NOMO-1 treated with dmso at 0.1 percent for 144 hours (cell line): ENCODE data around the gene OR2L8.
"Not testable (repeated sequence)": the region's sequence is repeated elsewhere in the genome, so short reads cannot be mapped to it uniquely, and the experiment has no call there.

ENCODE experiments used
- DNase-seq: peaks from one replicate; lab custom pipeline; 2025; ENCODE audit not compliant: unreplicated experiment; lab: John Stamatoyannopoulos, UW

The OR2L8 gene, protein sequence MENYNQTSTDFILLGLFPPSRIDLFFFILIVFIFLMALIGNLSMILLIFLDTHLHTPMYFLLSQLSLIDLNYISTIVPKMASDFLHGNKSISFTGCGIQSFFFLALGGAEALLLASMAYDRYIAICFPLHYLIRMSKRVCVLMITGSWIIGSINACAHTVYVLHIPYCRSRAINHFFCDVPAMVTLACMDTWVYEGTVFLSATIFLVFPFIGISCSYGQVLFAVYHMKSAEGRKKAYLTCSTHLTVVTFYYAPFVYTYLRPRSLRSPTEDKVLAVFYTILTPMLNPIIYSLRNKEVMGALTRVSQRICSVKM

DNA sequence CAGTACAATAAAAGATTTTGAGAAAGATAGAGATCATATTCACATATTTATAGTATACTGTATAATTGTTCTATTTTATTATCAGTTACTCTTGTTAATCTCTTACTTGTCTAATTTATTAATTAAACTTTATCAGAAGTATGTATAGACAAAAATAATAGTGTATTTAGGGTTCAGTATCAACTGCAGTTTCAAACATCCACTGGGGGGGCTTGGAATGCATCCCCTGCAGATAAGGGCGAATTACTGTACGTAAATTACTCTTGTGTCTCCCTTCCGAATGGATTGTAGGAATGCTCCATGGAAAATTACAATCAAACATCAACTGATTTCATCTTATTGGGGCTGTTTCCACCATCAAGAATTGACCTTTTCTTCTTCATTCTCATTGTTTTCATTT, at the start of gene OR2L8:
Gene OR2L8 (plus strand): TSS at position 301 of the 400 bp plus-strand sequence. CDS start 0 bp downstream, at position 301.
- DNase-seq, result no peak

DNA sequence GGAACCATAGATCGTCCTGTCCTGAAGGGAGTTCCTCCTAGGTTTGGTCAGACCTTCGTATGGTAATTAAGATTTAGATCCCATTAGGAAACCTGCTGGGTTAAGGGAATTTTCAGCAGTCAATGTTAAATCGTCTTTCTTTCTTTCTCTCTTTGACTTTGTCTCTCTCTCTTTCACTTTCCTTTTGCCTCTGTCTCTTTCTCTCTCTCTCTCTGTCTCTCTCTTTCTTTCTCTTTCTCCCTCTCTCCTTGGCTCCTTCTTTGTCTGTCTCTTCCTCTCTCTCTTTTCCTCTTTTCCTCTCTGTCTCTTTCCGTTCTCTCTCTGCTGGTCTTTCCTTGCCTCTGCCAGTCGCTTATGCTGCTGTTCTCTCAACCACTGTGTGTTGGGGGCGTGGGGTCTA, 44.5 kb upstream of the OR2L8 start:
- DNase-seq, result no peak

DNA sequence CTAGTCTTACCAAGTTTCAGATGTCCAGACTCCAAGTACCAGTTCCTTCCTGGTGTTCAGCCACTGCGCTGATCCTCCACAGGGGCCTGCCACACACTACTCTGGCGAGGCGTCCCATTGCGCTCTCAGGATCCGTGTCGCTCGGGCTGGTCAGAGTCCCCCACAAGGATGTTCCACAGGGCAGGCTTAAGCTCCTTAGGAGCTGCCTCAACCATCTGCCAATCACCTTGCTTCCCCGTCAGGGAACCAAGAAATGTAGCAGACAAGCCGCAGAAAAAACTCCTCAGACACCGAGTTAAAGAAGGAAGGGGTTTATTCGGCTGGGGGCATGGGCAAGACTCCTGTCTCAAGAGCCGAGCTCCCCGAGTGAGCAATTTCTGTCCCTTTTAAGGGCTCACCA, 43.5 kb upstream of the OR2L8 start:
- DNase-seq, result no peak

DNA sequence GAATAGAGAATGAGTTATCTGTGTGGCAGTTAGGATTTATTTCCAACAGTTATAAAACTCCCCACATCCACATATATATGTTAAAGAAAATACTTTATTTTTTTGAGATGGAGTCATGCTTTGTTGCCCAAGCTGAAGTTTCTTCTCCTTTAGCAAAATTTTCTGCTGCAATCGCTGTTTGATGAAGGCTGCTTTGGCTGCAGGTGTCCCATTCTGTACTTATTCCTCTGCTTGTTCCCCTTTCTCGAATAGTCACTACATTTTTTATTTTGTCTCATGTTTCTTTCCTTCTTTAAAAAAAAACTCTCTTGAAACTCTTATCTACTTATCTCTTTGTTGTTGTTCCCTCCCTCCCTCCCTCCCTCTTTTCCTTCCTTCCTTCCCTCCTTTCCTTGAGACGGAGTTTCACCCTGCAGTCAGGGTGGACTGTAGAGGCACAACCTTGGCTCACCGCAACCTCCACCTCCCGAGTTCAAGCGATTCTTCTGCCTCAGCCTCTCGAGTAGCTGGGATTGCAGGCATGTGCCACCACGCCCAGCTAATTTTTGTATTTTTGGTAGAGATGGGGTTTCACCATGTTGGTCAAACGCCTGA, 42.7 kb upstream of the OR2L8 start:
- no peak for DNase-seq

DNA sequence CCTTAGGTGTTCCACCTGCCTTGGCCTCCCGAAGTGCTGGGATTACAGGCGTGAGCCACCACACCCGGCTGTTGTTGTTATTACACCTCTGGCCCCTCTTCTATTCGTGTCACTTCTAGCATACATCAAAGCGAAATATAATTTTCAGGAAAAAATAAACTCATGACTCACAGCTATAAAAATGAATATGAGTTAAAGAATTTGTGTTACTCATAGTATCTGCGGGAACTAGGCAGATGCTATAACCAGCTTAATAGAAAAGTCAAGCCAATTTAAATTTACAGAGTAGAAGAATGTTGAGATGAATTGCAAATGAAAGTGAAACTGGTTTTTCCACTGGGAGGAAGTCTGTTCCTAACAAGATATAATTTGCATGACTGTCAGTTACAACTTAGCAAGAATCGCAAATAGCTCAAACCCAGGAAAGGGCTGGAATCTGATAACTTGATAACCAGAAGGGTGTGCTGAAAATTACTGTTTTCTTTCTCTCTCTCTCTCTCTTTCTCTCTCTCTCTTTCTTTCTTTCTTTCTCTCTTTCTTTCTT, 42.1 kb upstream of the OR2L8 start:
- peak; percentile 3 for DNase-seq

DNA sequence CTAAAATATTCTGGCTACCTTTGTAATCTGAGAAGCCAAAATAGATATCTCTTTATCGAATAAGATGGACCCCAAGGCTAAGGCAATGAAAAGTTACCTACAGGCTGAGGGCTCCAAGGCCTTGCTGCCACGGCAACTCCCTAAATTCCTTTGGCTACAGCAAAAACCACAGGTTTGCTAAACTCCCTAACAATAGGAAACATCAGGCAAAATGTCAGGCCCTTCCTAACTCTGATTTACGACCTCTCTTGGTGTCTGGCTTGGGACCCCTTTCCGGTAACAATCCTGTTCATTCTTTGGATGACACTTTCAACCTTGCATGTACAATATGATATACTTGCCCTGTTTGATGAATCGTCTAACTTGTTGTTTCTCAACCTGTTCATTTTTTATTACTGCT, 39.9 kb upstream of the OR2L8 start:
- DNase-seq, result no peak

DNA sequence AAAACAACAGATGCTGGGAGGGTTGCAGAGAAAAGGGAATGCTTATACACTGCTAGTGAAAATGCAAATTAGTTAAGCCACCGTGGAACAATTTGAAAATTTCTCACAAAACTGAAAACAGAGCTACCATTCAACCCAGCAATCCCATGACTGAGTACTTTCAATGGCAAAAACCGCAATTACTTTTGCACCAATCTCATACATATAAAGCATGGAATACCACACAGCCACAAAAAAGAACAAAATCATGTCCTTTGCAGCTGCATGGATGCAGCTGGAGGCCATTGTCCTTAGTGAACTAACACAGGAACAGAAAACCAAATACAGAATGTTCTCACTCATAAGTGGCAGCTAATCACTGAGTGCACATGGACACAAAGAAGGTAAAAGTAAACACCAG, 34.9 kb upstream of the OR2L8 start:
- no peak for DNase-seq

DNA sequence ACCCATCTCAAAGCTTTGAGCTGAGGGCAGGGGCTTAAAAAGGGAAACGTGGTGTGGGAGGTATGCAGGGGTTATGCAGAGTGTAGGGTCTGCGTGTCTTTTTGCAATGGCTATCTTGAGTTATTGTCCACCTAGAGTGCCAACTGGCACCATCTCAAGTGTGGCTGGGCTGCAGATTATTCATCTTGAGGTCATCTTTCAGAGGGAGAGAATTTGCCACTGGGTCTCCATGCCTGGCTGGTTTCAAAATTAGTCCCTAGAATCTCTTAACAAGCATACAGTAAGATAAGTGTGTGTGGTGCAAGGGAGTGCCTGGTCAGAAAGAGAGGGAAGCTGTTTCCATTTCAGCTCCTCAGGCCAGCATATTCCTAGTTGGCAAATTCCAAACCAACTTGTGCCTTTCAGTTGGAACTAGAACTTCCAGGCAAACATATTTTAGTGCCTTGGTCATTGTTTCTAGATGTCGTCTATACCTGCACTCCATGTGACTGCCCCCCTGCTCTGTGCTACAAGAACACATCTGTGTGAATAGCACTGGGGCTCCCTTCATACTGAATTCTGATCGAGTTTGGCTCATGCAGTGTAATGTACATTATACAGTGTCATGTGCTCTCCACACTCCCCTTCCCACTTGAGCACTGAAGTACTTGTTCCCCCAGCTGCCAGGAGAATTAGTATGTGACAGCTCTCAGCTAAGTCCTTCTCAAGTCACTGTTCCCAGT, 33.6 kb upstream of the OR2L8 start:
- DNase-seq, result no peak

DNA sequence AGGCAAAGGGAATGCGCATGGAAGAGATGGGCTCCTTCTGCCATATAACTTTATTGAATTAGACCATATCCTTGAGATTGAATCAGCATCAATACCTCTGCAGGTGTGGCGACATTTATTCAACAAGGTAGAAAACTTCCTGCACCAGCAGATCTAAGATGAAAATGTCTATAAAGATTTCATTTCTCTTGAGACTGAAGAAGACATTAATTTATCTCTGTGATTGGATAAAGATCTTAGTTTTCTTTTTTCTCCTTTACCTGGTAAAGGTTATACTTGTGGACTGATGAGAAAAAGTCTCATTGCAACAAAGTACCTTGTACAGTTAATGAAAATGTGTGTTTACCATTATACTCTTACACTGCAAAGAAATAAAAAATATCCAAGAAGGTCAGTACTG, 28.7 kb upstream of the OR2L8 start, which contains the start of gene OR2T8:
Gene OR2T8 (plus strand): TSS at position 301 of the 400 bp plus-strand sequence. CDS start 766 bp downstream, outside the sequence.
- DNase-seq, result no peak

DNA sequence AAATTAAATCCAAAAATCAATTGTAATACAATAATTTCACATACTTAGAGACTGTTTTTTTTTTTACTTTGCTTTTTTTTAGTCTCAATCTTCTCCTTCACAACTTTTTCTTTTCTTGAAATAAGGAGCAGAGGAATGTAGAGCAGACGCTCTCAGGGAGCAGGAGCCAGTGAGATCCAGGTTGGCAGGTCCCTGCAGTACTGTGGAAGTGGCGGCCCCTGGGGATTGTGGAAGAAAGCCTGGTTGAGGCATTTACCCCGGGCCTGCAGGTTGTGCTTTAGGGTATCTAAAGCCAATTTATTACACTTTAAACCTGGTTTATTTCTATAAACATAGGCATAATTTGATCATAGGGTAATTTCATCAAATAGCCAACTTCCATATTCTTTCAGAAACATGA, 24.7 kb upstream of the OR2L8 start:
- DNase-seq, result no peak

DNA sequence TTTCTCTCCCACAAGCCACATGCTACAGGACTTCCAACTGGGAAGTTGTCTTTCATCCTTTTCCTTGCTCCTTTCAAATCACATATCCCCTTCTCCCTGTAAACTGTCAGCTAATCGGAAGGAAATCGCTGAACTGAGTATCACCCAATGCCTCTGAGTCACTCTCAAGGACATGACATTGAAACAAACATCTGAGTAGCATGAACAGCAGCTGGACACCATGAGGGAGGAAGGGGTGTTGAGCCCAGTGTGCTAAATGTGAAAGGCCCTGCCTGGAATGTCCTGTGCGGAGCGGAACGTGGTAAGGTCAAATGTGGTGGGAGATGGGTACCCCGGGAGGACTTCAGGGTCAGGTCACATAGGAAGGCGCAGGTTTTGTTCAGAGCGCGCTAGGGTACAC, 23.8 kb upstream of the OR2L8 start, which contains the start of gene OR2AJ1:
Gene OR2AJ1 (plus strand): TSS at position 22 of the 400 bp plus-strand sequence. CDS start 8,880 bp downstream, outside the sequence.
- DNase-seq, result no peak

DNA sequence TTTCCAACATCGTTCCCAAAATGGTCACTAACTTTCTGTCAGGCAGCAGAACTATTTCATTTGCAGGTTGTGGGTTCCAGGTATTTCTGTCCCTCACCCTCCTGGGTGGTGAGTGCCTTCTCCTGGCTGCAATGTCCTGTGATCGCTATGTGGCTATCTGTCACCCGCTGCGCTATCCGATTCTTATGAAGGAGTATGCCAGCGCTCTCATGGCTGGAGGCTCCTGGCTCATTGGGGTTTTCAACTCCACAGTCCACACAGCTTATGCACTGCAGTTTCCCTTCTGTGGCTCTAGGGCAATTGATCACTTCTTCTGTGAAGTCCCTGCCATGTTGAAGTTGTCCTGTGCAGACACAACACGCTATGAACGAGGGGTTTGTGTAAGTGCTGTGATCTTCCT, 14.7 kb upstream of the OR2L8 start:
- DNase-seq, result no peak

DNA sequence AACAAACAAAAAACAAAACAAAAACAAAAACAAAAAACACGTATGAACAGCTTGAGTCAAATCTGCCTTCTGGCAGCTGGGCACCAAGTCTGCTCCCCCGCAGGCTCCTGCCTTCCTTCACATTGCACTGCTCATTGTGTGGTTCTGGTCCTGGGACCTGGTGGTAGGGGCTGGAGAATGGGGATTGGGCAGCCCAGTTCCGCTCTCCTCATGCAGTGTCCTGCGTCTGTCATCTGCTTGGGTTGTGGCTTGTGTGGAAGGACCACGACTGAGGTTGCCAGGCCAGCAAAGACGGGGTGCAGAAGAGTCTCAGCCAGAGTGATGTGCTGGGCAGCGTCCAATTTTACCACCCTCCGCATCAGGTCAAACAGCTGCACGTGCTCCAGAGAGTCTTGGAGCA, 12.9 kb upstream of the OR2L8 start:
- DNase-seq, result no peak

DNA sequence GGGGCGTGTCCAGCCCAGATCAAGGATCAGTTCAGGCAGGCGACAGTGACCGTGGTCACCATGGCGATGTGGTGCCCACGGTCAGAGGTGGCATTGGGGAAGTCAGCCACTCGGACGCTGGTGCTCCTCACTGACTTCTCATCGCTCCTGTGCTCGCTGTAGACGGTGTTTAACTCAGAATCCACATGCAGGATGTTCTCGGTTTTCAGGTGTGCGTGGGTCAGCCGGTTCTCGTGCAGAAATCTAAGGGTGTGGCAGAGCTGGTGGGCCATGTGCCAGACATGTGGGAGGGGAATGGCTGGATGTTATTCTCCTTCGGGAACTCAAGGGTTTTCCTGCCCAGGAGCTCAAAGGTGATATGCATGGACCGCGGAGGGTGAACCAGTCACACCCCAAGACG, 12.2 kb upstream of the OR2L8 start:
- no peak for DNase-seq

DNA sequence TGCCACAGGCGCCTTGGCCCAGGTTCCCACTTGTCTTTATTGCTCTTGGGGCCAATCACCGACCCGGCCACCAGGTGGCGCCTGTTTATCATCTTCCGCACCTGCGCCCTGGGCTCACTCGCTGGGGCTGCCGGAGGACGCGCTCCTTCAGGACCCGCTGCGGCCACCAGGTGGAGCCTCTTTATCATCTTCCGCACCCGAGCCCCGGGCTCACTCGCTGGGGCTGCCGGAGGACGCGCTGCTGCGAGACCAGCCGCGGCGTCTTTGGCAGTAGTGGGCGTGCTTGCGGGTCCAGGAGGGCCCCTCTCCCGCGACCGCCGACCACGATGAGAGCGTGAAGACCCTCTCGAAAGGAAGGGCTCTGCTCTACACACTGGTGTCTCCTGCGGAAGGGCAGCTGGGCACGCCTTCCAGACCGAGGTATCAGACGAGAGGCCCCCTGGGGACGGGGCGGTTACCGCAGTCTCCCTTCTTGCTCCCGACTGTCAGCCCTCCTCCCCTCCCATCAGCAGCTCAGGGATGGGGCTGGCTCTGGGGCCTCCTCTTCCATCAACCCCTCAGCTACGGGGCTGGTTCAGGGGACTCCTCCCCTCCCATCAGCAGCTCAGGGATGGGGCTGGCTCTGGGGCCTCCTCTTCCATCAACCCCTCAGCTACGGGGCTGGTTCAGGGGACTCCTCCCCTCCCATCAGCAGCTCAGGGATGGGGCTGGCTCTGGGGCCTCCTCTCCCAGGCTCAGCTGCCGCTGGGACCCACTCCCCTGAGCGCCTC, 11.5 kb upstream of the OR2L8 start:
- DNase-seq, result not testable (repeated sequence)

DNA sequence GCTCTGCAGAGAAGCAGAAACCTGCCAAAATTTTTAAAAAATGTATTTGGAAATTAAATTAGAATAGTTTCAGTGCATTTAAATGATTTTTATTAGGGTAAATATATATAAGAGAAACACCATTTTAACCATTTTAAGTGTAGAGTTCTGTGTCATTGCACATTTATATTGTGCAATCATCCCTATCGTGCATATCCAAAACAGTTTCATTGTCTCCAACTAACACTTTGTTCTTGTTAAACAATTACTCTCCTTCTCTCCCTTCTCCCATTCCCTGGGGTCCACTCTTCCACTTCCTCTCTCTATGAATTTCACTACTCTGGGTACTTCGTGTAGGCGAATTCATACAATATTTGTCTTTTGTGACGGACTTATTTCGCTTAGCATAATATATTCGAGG, 6.0 kb upstream of the OR2L8 start:
- no peak for DNase-seq

DNA sequence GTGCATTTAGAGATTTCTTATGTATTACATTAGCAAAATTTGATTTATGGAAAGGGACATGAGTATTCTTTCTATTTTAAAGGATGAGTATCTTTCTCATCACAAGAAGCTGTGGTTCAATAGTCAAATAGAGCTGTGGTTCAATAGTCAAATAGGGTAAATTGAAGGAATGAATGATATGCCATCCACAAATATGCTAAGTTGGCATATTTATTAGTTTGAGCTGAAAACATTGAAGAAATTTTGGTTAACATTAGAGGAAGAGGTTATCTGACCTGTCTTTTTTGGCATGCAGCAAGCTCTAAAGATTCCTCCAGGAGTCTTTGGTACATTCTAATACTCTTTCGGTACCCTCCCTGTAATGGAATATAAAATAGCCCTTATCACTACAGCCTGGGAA, 4.8 kb downstream of the OR2L8 start:
- DNase-seq, result no peak

DNA sequence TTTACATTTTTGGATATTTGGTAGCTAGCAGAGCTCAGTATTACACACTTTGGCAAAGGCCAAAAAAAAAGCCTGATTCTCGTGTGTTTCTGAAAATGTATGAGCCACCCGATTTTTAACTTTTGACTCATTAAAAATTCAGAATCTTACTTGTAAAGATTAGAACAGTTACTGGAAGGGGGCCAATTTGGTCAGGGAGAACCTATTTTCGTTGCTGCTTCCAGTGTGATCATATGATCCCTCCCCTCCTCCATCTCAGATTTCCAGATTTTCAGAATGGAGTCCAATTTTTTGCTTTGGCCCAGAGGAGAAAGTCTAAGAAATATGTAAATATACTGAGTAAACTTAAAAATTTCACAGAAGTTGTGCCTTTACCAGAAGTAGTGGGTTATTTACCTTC, 13.1 kb downstream of the OR2L8 start:
- DNase-seq, result no peak

DNA sequence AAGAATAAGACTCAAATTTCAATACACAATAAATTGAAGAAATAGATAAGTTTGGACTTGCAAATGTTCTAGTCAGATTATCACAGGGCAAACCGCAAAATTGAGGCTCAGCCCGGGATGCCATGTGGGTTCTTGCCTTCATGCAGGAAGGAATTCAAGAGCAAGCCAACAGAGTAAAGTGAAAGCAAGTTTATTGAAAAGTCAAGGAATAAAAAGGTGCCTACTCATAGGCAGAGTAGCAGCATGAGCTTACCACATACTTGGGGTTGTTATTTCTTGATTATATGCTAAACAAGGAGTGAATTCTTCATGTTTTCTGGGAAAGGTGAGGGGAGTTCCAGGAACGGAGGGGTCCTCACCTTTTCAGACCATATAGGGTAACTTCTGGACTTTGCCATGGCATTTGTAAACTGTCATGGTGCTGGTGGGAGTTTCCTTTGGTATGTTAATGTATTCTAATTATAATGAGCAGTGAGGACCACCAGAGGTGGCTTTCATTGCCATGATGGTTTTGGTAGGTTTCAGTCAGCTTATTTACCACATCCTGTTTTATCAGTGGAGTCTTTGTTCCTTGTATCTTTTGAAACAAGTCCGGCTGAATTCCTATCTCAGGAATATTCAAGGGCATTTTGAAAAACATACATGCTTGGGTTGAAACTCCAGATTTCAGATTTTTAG, 14.4 kb downstream of the OR2L8 start:
- DNase-seq, result no peak

DNA sequence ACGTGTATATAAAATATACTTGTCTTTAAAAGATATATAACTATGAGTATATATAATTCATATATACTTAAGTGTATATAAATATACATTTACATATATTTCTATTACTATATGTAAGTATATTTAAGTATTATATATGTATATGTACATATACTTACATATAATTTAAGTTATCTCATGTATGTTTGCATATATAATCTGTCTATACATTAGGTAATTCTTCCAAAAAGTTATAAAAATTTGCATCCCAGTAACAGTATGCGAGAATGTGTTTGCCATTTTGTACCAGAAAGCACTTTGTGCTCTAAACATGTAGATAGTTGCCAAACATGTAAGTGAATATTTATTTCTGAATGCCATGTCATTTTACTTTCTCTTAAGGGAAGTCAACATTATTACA, 16.3 kb downstream of the OR2L8 start, which contains the start of gene OR2AK2:
Gene OR2AK2 (plus strand): TSS at position 301 of the 400 bp plus-strand sequence. CDS start 144 bp downstream, outside the sequence.
- DNase-seq, result no peak
